ENCODE data around the gene DCTN5. TPM values are rescaled to one million over a fixed set of nuclear protein-coding genes. Genes with fewer than 3 reads are reported as not detected.

The DCTN5 gene
- total RNA-seq, 1 donor from 2014 or later: 64.1 TPM

GRCh38 chr16:23663918-23664317 lies 22.7 kb downstream of the DCTN5 start:
- peaks cover under 1% of the 10 kb centered on the region for H3K4me1 Mint-ChIP-seq
- peaks cover 98% of the 10 kb centered on the region for H3K36me3 Mint-ChIP-seq (ENCODE audit: low read depth)
- no peak for DNase-seq
- TF ChIP-seq, protein P1, sequence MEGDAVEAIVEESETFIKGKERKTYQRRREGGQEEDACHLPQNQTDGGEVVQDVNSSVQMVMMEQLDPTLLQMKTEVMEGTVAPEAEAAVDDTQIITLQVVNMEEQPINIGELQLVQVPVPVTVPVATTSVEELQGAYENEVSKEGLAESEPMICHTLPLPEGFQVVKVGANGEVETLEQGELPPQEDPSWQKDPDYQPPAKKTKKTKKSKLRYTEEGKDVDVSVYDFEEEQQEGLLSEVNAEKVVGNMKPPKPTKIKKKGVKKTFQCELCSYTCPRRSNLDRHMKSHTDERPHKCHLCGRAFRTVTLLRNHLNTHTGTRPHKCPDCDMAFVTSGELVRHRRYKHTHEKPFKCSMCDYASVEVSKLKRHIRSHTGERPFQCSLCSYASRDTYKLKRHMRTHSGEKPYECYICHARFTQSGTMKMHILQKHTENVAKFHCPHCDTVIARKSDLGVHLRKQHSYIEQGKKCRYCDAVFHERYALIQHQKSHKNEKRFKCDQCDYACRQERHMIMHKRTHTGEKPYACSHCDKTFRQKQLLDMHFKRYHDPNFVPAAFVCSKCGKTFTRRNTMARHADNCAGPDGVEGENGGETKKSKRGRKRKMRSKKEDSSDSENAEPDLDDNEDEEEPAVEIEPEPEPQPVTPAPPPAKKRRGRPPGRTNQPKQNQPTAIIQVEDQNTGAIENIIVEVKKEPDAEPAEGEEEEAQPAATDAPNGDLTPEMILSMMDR (IDR thresholded peaks at IDR 0.05): no peak
- no peak overlapping the region for H3K4me3 Mint-ChIP-seq
- ATAC-seq (ENCODE audit: low read depth): no peak
- no peaks in the 10 kb centered on the region for H3K9me3 Mint-ChIP-seq
- no peak overlapping the region for H3K27ac Mint-ChIP-seq
- POLR2A ChIA-PET: no interaction called here
- H3K27me3 Mint-ChIP-seq: no peaks in the 10 kb centered on the region
- intact Hi-C loops (cut with micrococcal nuclease): no loop called here
- CTCF ChIA-PET: no interaction called here

DNA sequence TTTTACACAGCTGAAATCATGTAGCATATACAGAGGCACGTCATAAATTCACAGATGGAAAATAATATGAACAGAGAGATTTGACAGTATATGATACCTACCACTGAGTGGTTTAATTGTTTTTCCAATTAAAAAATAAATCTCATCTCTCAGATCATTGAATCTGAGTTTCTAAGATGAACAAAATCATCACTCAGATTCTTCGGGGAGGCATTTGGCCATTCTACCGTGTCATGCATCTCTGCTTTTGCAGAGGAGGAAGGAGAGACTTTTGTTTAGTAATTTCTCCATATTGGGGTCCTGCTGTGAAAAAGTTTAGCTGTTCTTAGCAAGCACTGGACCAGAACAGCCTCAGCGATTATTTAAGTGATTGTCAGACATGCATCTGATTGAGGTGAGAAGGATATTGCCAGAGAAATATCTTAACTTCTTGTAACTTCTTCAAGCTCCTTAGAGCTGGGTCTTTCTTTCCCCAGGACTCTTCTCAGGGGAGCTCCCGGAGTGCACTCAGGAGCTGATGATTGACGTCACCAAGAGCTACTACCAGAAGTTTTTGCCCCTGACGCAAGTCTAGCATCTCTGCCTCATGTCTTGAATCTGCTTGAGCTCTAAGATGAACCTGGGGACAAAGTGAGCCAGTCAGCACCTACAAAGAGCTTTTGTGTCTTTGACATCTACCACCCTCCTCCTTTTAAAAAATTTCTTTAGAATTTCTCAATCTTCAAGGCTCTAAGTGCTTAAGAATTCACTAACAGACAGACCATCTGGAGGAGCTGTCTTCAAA lies 25.5 kb downstream of the DCTN5 start:
- Mint-ChIP-seq H3K36me3 (ENCODE audit: low read depth) (peaks cover 93% of the 10 kb centered on the region), H3K4me1 (peaks cover 24% of the 10 kb centered on the region), H3K27me3 (no peaks in the 10 kb centered on the region), H3K4me3 (no peak overlapping the region), H3K9me3 (no peaks in the 10 kb centered on the region), H3K27ac (no peak overlapping the region)
- ATAC-seq (ENCODE audit: low read depth): no peak
- DNase-seq: no peak
- ChIA-PET POLR2A (no interaction called here), CTCF (no interaction called here)
- intact Hi-C loops (cut with micrococcal nuclease): no loop called here
- TF ChIP-seq, protein P1 (IDR thresholded peaks at IDR 0.05): no peak

GRCh38 chr16:23667355-23667659 lies 26.0 kb downstream of the DCTN5 start:
- H3K36me3 Mint-ChIP-seq (ENCODE audit: low read depth): peaks cover 92% of the 10 kb centered on the region
- H3K27ac Mint-ChIP-seq: no peak overlapping the region
- CTCF ChIA-PET: no interaction called here
- intact Hi-C loops (cut with micrococcal nuclease): no loop called here
- H3K9me3 Mint-ChIP-seq: no peaks in the 10 kb centered on the region
- POLR2A ChIA-PET: no interaction called here
- no peak for ATAC-seq (ENCODE audit: low read depth)
- H3K27me3 Mint-ChIP-seq: no peaks in the 10 kb centered on the region
- H3K4me1 Mint-ChIP-seq: peaks cover 24% of the 10 kb centered on the region
- no peak for DNase-seq
- TF ChIP-seq, protein P1 (IDR thresholded peaks at IDR 0.05): no peak
- H3K4me3 Mint-ChIP-seq: no peak overlapping the region

DNA sequence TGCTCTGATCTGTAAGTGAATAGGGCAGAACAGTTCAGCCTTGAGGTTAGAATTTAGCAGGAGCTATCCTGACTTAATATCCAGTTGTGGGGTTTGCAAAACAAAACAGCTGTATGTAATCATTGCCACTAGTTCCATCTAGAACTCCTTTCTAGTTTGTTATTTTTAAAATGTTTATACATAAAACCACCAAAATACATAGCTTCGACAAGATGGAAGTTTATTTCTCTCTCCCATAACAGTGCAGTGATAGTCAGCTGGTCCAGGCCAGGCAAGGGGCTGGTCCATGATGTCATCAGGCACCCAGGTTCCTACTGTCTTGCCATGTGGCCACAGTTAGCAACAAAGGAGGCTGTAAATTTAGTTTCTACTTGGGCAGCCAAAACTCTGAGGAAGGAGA lies 27.0 kb downstream of the DCTN5 start:
- Mint-ChIP-seq H3K27me3 (no peaks in the 10 kb centered on the region), H3K27ac (no peak overlapping the region), H3K9me3 (no peaks in the 10 kb centered on the region), H3K4me1 (peaks cover 24% of the 10 kb centered on the region), H3K4me3 (no peak overlapping the region), H3K36me3 (ENCODE audit: low read depth) (peaks cover 84% of the 10 kb centered on the region)
- POLR2A ChIA-PET: no interaction called here
- CTCF ChIA-PET: interaction anchor here (1.2 kb wide), 1 partner anchor 64 kb away, joined by 3 read pairs; no protein-coding TSS in a partner anchor
- intact Hi-C loops (cut with micrococcal nuclease): no loop called here
- DNase-seq (no peak), ATAC-seq (ENCODE audit: low read depth) (no peak)
- TF ChIP-seq, protein P1 (IDR thresholded peaks at IDR 0.05): no peak

DNA sequence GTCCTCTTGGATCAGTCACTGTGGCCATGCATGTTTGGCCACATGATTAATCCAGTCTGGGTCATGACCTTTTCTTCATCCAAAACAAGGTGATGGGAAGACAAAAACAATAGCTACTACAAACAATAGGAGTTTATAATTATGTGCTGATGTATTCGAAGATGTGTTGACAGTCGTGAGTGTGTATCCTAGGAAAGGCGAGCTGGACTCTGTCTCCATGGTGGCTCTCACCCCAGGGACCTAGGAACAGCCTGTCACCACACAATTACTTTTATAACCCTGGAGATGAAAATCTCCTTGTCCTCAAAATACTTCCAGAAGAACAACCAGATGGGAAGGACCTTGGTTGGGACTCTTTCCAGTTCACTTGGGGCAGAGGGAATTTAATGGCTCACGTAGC lies 27.6 kb downstream of the DCTN5 start:
- H3K9me3 Mint-ChIP-seq: no peaks in the 10 kb centered on the region
- no peaks in the 10 kb centered on the region for H3K27me3 Mint-ChIP-seq
- POLR2A ChIA-PET: interaction anchor here (2.2 kb wide), 1 partner anchor 10 kb away, joined by 5 read pairs; the partner anchor contains the start of gene PLK1
- H3K27ac Mint-ChIP-seq: no peak overlapping the region
- DNase-seq: no peak
- H3K4me3 Mint-ChIP-seq: no peak overlapping the region
- H3K4me1 Mint-ChIP-seq: peaks cover 24% of the 10 kb centered on the region
- CTCF ChIA-PET: interaction anchor here (1.2 kb wide), 1 partner anchor 63 kb away, joined by 3 read pairs; no protein-coding TSS in a partner anchor
- peaks cover 81% of the 10 kb centered on the region for H3K36me3 Mint-ChIP-seq (ENCODE audit: low read depth)
- ATAC-seq (ENCODE audit: low read depth): no peak
- TF ChIP-seq, protein P1 (IDR thresholded peaks at IDR 0.05): no peak
- intact Hi-C loops (cut with micrococcal nuclease): no loop called here

All from activated B cell treated with CpG ODN at 0.5 μM for 24 hours (primary cell).